Vagina (tissue), 2 donors: ENCODE results near the gene NEURL3.

Experiments
- CTCF ChIP-seq, 3 experiments: fragments of 450-650 bp in 2 of 3; fragments of 200-600 bp in 1 of 3; sonication (generic) in 1 of 3; IDR thresholded peaks; one replicate each; pipeline ENCODE4 v1.5.1; 2017 to 2019; ENCODE audit warnings: antibody characterized with exemption in 3 of 3, mild to moderate bottlenecking in 2 of 3, moderate library complexity in 2 of 3
- POLR2A ChIP-seq, 2 donors: fragments of 450-650 bp; IDR thresholded peaks; one replicate each; pipeline ENCODE4 v1.6.1; 2017; ENCODE audit warnings: antibody characterized with exemption in 2 of 2, mild to moderate bottlenecking in 2 of 2, moderate library complexity in 2 of 2

- no peak for TF ChIP-seq CTCF (IDR thresholded peaks at IDR 0.05)
- no peak for TF ChIP-seq POLR2A (IDR thresholded peaks at IDR 0.05)
Measured at GRCh38 chr2:96520231-96520630, 15.1 kb upstream of the NEURL3 start.
